Measurements from ENCODE around the gene STK32B.

DNA sequence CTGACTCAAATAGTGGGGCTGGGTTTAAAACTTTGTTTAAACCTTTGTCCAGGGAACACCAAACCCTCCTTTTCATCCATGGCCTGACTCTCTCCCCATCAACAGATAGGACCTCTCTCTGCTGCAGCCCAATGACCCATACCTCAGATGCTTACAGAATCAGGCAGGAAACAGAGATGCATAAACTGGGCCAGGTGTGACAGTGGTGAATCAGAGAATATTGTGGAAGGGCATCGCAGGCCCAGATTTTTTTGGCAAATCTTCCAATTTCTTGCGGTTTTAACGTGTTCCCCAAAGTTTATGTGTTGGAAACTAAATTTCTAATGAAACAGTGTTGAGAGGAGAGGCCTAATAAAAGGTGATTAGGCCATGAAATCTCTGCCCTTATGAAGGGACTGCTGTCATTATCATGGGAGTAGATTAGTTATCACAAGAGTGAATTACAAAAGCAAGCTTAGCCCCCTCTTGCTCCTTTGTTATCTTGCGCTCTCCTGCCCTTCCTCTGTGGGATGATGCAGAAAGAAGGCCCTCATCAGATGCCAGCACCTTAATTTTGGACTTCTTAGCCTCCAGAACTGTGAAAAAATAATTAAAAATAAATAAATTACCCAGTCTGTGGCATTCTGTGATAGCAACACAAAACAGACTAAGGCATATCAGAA, 82.8 kb downstream of the STK32B start:
- TF ChIP-seq, protein P1, sequence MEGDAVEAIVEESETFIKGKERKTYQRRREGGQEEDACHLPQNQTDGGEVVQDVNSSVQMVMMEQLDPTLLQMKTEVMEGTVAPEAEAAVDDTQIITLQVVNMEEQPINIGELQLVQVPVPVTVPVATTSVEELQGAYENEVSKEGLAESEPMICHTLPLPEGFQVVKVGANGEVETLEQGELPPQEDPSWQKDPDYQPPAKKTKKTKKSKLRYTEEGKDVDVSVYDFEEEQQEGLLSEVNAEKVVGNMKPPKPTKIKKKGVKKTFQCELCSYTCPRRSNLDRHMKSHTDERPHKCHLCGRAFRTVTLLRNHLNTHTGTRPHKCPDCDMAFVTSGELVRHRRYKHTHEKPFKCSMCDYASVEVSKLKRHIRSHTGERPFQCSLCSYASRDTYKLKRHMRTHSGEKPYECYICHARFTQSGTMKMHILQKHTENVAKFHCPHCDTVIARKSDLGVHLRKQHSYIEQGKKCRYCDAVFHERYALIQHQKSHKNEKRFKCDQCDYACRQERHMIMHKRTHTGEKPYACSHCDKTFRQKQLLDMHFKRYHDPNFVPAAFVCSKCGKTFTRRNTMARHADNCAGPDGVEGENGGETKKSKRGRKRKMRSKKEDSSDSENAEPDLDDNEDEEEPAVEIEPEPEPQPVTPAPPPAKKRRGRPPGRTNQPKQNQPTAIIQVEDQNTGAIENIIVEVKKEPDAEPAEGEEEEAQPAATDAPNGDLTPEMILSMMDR (IDR thresholded peaks at IDR 0.05), result no peak
- TF ChIP-seq, protein P2, sequence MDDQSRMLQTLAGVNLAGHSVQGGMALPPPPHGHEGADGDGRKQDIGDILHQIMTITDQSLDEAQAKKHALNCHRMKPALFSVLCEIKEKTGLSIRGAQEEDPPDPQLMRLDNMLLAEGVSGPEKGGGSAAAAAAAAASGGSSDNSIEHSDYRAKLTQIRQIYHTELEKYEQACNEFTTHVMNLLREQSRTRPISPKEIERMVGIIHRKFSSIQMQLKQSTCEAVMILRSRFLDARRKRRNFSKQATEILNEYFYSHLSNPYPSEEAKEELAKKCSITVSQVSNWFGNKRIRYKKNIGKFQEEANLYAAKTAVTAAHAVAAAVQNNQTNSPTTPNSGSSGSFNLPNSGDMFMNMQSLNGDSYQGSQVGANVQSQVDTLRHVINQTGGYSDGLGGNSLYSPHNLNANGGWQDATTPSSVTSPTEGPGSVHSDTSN (IDR thresholded peaks at IDR 0.05), result no peak
- no peak for TF ChIP-seq CHD2 (IDR thresholded peaks at IDR 0.05; ENCODE audit: low read length, partially characterized antibody)
- TF ChIP-seq NPAS2 (CRISPR knock-in tag; IDR thresholded peaks at IDR 0.05; ENCODE audit: borderline replicate concordance), result no peak
- no peak for TF ChIP-seq POLR2A (IDR thresholded peaks at IDR 0.05; ENCODE audit: low read length)
- TF ChIP-seq, protein P3, sequence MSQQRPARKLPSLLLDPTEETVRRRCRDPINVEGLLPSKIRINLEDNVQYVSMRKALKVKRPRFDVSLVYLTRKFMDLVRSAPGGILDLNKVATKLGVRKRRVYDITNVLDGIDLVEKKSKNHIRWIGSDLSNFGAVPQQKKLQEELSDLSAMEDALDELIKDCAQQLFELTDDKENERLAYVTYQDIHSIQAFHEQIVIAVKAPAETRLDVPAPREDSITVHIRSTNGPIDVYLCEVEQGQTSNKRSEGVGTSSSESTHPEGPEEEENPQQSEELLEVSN (IDR thresholded peaks at IDR 0.05; ENCODE audit: borderline replicate concordance, low read depth), result no peak
- TF ChIP-seq CHD4 (IDR thresholded peaks at IDR 0.05; ENCODE audit: borderline replicate concordance), result no peak
- TF ChIP-seq SMC3 (IDR thresholded peaks at IDR 0.05), result no peak
- TF ChIP-seq MAZ (IDR thresholded peaks at IDR 0.05; ENCODE audit: borderline replicate concordance, low read depth, low read length), result no peak
- TF ChIP-seq, protein P4, sequence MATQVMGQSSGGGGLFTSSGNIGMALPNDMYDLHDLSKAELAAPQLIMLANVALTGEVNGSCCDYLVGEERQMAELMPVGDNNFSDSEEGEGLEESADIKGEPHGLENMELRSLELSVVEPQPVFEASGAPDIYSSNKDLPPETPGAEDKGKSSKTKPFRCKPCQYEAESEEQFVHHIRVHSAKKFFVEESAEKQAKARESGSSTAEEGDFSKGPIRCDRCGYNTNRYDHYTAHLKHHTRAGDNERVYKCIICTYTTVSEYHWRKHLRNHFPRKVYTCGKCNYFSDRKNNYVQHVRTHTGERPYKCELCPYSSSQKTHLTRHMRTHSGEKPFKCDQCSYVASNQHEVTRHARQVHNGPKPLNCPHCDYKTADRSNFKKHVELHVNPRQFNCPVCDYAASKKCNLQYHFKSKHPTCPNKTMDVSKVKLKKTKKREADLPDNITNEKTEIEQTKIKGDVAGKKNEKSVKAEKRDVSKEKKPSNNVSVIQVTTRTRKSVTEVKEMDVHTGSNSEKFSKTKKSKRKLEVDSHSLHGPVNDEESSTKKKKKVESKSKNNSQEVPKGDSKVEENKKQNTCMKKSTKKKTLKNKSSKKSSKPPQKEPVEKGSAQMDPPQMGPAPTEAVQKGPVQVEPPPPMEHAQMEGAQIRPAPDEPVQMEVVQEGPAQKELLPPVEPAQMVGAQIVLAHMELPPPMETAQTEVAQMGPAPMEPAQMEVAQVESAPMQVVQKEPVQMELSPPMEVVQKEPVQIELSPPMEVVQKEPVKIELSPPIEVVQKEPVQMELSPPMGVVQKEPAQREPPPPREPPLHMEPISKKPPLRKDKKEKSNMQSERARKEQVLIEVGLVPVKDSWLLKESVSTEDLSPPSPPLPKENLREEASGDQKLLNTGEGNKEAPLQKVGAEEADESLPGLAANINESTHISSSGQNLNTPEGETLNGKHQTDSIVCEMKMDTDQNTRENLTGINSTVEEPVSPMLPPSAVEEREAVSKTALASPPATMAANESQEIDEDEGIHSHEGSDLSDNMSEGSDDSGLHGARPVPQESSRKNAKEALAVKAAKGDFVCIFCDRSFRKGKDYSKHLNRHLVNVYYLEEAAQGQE (IDR thresholded peaks at IDR 0.05), result no peak

Data from A549 (cell line).